ENCODE results near the gene TCIRG1.

Gene TCIRG1

DNA sequence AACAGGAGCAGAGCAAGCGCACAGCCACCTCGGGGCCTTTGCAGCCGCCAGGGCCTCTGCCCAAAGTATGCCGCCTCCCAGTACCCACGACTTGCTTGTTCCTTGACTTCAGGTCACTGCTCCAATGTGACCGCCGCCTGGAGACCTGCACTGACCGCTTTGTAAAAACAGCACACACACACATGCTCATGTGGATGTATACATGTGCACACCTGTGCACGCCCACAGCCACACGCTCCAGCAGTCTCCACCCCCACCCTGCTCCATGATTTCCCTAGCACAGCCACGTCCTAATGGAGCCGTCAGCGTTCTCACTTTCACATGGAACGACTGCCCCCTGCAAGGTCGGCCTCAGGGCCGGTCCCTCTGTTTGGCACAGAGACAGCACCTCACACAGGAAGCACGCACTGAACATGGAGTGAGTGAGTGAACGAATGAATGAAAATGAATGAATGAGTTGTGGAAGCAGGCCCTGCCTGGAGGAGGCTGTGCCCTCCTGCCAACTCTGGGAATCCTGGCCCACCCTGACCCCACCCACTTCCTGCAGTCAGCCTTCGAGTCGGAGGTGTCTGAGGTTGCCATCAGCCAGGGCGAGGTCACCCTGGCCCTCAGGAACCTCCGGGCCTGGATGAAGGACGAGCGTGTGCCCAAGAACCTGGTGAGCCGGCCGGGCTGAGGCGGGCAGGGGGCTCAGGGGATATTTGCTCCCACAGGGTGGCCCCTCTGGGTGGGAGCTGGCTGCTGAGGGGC is 20.7 kb upstream of the TCIRG1 start:
- DNase-seq (ENCODE audit: low read depth) = no peak

DNA sequence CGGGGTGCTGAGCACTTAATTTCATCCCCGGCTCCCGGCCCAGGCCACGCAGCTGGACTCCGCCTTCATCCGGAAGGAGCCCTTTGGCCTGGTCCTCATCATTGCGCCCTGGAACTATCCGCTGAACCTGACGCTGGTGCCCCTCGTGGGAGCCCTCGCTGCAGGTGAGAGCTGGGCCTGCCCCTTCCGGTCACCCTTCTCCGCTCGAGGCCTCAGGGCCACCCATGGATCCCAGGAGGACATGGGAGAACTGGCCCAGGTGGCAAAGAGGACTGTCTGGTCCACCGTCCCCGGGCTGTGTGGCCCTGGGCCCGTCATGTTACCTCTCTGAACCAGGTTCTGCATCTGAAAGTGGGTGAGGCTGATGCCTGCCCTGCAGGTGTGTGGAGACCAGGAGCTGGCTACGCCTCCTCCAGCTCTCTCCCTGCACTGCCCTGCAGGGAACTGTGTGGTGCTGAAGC is 20.1 kb upstream of the TCIRG1 start:
- no peak for DNase-seq (ENCODE audit: low read depth)

DNA sequence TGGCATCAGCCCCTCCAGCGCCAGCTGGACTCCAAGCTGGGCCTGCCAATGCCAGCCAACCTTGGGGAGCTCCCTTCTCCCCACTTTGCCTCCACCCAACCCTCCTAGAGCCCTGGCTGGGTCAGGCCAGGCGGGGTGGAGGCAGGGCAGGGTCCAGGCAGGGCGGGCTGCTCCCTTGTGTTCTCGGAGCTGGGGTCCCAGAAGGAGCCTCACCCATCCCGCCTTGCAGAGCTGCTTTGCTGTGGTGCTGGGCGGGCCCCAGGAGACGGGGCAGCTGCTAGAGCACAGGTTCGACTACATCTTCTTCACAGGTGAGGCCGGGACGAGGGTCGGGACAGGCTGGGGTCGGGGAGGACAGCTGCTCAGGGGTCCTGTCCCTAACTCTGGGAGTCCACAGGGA is 19.3 kb upstream of the TCIRG1 start:
- no peak for DNase-seq (ENCODE audit: low read depth)

DNA sequence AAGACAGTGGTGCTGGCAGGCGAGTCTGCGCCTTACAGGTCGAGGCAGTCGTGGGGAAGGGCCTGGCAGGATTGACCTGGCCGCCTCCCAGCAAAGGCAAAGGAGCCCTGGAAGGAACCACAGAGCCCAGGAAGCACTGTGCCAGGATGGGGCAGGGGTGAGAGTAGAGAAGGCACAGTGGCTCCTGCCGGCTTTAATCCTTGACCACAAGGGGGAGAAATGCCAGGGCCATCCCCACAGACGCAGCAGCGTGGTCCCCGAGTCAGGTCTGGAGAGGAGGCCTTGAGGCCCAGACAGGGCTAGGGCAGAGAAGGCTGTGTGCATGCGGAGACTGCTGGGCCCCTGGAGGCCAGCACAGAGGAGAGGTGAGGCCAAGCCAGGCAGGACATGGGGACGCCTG is 18.2 kb upstream of the TCIRG1 start:
- no peak for DNase-seq (ENCODE audit: low read depth)

DNA sequence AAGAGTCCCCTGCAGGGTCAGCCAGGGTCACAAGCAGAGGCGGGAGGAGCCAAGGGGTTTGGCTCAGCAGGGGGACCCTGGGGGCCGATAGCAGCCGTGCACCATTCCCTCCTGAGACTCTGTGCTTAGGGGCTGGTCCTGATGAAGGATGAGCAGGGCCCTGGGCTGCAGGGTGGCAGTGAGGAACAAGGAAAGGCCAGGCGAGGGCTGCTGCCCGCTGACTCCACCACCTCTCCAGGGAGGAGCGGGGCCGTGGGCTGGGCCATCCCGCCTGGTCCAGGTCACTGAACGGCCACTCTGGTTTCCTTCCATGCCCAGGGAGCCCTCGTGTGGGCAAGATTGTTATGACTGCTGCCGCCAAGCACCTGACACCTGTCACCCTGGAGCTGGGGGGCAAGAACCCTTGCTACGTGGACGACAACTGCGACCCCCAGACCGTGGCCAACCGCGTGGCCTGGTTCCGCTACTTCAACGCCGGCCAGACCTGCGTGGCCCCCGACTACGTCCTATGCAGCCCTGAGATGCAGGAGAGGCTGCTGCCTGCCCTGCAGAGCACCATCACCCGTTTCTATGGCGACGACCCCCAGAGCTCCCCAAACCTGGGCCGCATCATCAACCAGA is 17.5 kb upstream of the TCIRG1 start:
- no peak for DNase-seq (ENCODE audit: low read depth)

DNA sequence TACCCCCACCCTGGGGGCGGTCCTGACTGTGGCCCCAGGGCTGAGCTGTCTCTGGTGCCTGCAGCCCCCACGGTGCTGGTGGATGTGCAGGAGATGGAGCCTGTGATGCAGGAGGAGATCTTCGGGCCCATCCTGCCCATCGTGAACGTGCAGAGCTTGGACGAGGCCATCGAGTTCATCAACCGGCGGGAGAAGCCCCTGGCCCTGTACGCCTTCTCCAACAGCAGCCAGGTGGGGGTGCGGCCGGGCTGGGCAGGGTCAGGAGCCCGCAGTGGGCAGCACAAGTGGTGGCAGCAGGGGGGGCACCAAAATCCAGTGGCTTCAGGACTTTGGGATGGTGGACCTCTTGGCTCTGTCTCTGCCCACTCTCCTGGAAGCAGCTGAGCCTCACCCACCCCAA is 16.3 kb upstream of the TCIRG1 start:
- no peak for DNase-seq (ENCODE audit: low read depth)

DNA sequence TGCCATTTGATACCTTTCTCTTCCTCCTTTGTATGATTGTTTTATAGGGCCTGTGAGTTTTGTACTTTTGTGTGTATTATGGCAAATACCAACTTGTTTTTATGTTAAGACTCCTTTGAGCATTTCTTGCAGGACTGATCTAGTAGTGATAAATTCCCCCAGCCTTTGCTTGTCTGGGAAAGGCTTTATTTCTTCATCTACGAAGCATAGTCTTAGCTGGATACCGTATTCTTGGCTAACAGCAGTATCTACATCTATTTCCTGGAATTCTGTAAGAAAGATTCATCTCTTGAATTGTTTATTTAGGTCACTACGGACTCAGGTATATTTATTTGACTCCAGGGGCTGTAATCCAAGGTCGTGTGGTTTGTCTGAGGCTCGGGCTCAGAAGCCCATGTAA is 14.3 kb upstream of the TCIRG1 start:
- no peak for DNase-seq (ENCODE audit: low read depth)

DNA sequence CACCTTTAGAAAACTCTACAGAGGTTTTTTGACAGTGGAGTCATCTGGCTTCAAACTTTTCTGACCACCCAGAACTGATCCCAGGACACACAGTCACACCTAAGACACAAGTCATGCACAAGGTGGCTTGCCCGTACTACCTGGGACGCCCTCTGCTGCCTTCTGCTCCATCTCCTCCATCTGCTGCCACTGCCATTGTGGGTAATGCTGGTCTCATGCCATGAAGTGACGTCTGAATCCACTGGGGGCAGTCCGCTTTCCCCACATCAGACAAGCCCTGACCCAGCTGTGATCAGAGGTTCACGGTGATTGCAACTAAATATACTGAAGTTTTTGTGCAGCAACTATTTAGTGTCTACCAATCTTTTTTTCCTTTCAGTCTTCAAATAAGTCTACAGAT is 13.8 kb upstream of the TCIRG1 start:
- no peak for DNase-seq (ENCODE audit: low read depth)

DNA sequence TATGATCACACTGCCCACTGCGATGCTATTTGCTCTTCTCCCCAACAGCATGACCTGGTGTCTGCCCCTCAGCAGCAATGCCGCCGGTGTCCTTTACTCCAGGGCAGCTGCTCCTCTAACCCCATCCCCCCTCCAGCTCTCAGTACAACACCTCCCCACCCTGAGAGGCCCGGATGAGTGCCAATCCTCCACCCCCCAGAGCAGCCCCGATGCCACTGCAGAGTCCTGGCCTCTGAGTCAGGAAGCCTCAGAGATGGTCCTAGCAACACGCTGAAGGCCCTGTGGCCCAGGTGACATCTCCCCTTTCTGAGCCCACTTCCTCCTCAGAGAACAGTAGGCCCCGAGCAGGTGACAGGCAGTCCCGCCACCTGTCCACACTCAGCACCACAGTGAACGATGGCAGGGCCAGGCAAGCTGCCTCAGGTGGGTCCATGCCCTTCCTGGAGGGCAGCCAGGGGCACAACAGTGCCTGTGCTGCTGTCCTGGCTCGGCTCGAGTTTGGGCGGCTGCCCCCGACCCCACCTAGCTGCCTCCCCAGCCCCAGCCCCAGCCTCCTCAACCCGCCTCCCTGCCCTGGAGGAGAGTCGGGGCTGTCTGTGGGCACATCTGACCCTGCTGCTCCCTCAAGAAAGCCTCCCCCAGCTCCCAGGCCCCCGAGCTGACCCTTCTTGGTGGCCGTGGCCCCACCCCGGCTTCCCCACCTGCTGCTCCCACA is 12.3 kb upstream of the TCIRG1 start:
- no peak for DNase-seq (ENCODE audit: low read depth)

DNA sequence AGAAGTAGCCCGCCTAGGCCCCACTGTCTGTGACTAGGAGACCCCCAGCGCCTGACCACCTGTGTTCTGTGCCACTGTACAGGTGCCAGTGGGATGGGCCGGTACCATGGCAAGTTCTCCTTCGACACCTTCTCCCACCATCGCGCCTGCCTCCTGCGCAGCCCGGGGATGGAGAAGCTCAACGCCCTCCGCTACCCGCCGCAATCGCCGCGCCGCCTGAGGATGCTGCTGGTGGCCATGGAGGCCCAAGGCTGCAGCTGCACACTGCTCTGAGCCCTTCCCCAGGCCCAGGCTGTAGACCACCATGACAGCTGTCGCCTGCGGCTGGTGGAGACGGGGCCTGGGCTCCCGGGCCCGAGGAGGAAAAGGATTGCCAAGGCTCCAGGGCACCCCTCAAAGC is 11.2 kb upstream of the TCIRG1 start:
- DNase-seq (ENCODE audit: low read depth) = no peak

DNA sequence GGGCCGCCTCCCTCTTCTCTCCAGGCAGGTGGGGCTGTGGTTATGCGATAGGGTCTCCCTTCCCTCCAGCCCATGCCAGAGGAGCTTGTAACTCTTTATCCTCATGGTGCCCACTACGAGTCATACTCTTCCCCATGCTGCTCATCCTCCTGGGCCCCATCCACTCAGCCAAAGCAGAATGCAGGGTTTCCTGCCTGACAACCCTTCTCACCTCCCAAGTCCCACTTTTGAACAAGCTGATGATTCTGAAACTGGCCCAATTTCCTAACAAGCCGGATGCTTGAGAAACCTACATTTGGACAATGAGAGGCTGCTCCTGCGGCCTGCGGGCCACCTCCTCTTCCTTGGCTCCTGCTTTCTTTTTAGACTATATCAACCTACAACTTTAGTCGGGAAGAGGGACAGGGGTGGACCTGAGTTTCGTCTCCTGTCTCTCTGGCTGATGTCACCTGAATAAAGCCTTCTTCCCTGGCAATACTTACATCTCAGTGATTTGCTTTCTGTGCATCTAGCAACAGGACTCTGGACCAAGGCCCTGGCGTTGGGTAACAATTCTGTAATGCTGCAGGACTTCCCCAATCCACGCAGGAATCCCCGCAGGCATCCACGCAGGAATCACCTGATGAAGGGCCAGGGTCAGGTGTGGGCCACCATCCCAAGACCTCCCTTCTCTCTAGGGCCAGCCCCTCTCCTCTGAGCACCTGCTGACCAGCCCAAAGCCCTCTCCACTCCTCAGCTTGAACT is 9.9 kb upstream of the TCIRG1 start:
- DNase-seq (ENCODE audit: low read depth) = no peak

DNA sequence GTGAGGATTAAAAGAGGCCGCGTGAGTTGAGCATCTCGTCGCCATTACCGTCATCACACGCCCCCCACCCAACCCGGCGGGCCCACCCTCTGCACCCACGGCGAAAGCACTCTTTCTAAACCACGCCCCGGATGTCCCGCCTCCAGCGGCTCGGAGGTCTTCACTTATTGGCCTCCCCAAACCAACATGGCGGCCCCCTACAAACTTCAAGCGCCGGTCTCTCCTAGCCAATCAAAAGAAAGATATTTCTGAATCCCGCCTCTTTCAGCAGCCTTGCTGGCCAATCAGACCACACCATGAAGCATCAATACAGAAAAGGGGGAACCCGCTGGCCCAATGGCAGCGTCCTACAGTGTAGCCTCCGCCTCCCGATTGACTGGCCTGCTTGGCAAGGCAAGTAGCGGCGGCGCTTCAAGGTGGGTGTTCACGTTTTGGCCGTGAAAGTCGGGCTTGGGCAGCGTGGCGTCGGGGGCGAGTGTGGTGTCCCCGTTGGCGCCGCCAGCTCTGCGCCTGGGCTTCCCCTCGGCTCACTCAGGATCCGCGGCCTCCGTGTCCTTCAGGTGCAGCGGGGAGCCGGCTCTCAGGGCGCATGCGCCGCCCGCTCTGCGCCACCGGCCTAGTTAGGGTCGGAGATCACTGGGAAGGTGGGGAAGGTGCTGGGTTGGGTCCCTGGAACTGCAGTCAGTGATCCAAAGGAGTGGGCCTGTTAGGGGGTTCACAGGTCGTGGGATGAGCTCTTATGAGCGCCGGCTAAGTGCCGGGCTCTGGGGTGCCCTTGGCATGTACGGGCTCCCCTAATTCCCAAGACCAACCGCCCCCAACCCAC is 8.3 kb upstream of the TCIRG1 start, which contains the start of gene NDUFS8:
Gene NDUFS8, plus strand, starts transcription at position 364 of the 826 bp plus-strand sequence. CDS start 1,471 bp downstream, outside the sequence.
- peak; percentile 93 for DNase-seq (ENCODE audit: low read depth)

DNA sequence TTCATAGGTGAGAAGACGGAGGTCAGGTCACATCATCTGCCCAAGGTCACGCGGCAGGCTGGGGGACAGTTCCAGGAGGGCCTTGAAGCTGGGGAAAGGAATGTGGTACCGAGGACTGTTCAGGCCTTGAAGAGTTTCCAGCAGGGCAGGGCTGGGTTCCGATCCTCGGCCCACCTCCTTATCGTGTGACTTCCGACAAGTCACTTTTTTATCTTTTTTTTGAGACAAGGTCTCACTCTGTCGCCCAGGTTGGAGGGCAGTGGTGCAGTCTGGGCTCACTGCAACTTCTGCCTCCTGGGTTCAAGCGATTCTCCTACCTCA is 7.7 kb upstream of the TCIRG1 start:
- no peak for DNase-seq (ENCODE audit: low read depth)

DNA sequence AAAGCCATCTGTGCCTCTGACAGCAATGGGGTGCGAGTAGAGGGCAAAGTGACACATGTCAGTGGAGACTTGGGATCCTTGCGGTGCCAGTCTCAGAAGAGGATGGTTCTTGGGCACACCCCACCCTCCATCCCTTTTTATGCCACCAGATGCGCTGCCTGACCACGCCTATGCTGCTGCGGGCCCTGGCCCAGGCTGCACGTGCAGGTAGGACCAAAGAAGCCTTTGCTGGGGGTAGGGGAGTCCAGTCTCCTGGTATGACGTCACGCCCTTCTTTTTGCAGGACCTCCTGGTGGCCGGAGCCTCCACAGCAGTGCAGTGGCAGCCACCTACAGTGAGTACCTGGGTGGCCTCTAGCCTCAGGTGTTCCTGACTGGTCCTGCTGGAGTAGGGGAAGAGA is 6.8 kb upstream of the TCIRG1 start:
- DNase-seq (ENCODE audit: low read depth) = no peak

DNA sequence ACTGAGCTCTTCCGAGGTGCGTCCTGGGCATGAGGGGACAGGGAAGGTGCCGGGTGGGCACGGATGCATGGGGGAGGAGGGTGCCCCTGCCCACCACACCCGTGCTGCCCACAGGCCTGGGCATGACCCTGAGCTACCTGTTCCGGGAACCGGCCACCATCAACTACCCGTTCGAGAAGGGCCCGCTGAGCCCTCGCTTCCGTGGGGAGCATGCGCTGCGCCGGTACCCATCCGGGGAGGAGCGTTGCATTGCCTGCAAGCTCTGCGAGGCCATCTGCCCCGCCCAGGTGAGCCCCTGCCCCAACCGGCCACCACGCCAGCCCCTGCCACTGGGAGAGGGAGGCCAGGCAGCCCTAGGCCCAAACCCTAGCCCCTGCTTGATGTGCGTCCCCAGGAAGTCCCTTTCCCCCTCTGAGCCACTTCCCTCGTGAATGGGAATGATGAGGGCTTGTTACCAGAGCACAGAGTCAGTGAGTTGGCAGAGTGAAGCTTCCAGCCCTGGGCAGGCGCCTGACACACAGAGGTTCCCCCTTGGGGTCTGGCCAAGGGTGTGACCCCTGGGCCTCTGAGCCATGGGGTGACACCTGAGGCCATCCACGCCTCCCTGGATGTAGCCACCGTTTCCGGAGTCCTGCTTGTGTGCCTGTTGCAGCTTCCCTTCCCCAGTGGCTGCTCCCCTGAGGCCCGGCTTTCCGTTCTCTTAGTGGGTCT is 5.7 kb upstream of the TCIRG1 start:
- no peak for DNase-seq (ENCODE audit: low read depth)

DNA sequence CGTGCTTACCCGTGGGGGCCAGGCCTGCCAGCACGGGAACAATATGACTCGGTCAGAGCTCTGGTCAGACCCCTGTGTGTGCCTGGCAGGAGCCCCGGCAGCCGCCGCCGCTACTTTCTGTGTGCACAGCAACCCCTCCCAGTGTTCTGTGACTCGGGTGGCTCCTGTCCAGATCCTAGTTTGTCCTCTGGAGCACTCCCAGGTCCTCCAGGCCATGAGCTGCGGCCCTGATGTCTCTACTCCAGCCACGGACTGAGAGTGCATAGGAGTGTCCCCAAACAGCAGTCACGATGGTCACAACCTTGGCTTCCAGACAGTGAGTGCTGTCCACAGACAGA is 5.1 kb upstream of the TCIRG1 start:
- DNase-seq (ENCODE audit: low read depth) = no peak

DNA sequence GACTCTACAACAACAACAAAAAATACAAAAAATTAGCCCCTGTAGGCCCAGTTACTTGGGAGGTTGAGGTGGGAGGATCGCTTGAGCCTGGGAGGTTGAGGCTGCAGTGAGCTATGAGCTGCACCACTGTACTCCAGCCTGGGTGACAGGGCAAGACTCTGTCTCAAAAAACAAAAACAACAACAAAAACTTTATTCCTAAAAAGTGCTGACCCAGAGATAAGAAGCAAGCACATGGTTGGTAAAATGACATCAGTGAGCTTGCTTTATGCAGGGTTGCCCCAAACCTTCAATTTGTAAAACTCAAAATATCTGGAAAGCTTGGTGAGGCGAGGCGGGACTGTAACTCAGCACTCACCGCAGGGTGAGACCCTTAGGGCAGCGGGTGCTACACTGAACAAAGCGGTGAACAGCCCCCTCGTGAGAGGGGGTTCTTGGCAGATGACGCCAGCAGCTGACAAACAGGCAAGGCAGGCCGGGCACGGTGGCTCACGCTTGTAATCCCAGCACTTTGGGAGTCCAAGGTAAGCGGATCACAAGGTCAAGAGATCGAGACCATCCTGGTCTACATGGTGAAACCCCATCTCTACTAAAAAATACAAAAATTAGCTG is 3.5 kb upstream of the TCIRG1 start:
- DNase-seq (ENCODE audit: low read depth) = no peak

DNA sequence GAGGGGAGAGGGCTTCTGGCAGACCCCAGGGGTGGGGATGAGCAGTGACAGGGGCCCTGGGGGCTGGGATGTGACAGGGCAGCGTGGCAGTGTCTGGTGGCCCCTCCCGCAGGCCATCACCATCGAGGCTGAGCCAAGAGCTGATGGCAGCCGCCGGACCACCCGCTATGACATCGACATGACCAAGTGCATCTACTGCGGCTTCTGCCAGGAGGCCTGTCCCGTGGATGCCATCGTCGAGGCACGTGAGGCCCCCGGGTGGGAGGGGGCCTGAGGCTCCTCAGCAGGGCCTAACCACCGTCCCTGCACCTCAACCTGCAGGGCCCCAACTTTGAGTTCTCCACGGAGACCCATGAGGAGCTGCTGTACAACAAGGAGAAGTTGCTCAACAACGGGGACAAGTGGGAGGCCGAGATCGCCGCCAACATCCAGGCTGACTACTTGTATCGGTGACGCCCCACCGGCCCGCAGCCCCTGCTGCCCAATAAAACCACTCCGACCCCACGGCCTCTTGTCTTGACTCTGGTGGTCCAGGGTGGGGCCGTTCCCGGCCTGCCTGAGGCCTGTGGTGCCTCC is 2.6 kb upstream of the TCIRG1 start:
- DNase-seq (ENCODE audit: low read depth) = no peak

DNA sequence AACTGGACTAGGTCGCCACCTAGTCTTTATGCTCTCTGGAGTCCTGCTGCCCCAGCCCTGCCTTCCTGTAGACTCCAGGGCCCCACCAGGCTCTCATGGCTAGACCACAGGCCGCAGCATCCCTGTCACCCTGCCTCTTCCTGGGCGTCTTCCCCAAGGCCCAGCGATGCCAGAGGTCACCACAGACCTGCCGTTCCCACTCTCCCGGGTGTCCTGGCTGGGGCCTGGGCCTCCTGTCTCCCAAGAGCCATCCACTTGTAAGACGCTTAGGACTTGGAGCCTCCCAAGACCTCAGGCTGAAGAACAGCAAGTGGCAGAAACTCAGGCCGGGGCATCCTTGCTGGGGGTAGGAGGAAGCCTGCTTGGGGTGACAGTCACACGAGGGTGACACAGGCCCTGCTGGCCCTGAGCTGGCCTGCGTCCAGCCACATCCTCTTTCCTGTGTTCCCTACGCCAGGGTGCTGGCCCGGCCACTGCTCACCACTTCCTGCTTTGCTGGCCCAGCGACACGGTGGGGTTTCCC is 2.0 kb upstream of the TCIRG1 start:
- DNase-seq (ENCODE audit: low read depth) = no peak

Data from activated T-cell treated with anti-CD3 and anti-CD28 coated beads for 48 hours (primary cell).